Activated B cell treated with CpG ODN at 0.5 μM for 24 hours (primary cell): ENCODE measurements around the gene PFDN4. TPM values are rescaled to one million over a fixed set of nuclear protein-coding genes. Genes with fewer than 3 reads are reported as not detected.

ENCODE experiments used
- ATAC-seq: fragments of 200-7000 bp; cut with Tn5 transposase; one replicate; pipeline ENCODE4 v1.10.0; 2021; ENCODE audit warnings: low read depth, mild to moderate bottlenecking, moderate library complexity
- CTCF ChIA-PET: fragments of 350-600 bp; sonication (Branson Sonifier 250); formaldehyde crosslinking; loops from one replicate; lab custom pipeline; 2021; ENCODE audit warnings: antibody characterized with exemption; lab: Charles Lee
- POLR2A ChIA-PET: fragments of 350-600 bp; sonication (Branson Sonifier 250); formaldehyde crosslinking; loops from one replicate; lab custom pipeline; 2021; ENCODE audit warnings: antibody characterized with exemption; lab: Charles Lee
- DNase-seq: peaks from one replicate; pipeline ENCODE4 v3.0.0; 2022
- H3K27ac Mint-ChIP-seq: one replicate; pipeline ENCODE4 v1.8.0; 2020; ENCODE audit warnings: mixed read lengths
- H3K27me3 Mint-ChIP-seq: one replicate; pipeline ENCODE4 v1.8.0; 2021; ENCODE audit warnings: mixed read lengths
- H3K36me3 Mint-ChIP-seq: one replicate; pipeline ENCODE4 v1.8.0; 2021; ENCODE audit warnings: low read depth, mixed read lengths
- H3K4me1 Mint-ChIP-seq: one replicate; pipeline ENCODE4 v1.8.0; 2021; ENCODE audit warnings: mixed read lengths
- H3K4me3 Mint-ChIP-seq: one replicate; pipeline ENCODE4 v1.8.0; 2020; ENCODE audit warnings: mild to moderate bottlenecking, mixed read lengths
- H3K9me3 Mint-ChIP-seq: one replicate; pipeline ENCODE4 v1.8.0; 2020; ENCODE audit warnings: mixed read lengths
- intact Hi-C: fragments of 100-400 bp; cut with micrococcal nuclease; formaldehyde crosslinking; loops from one replicate; pipeline ENCODE4 v1.15.1; 2024
- total RNA-seq: library from RNA; stranded (reverse); gene quantifications from 2 replicates; pipeline ENCODE4 v1.2.3, GENCODE V29; 2022
- TF ChIP-seq, protein P1 (sequence below): fragments of 200-600 bp; IDR thresholded peaks from one replicate; pipeline ENCODE4 v1.8.0; 2022; ENCODE audit warnings: antibody characterized with exemption, mild to moderate bottlenecking

The PFDN4 gene
- total RNA-seq, 1 donor from 2014 or later: 16.5 TPM

DNA sequence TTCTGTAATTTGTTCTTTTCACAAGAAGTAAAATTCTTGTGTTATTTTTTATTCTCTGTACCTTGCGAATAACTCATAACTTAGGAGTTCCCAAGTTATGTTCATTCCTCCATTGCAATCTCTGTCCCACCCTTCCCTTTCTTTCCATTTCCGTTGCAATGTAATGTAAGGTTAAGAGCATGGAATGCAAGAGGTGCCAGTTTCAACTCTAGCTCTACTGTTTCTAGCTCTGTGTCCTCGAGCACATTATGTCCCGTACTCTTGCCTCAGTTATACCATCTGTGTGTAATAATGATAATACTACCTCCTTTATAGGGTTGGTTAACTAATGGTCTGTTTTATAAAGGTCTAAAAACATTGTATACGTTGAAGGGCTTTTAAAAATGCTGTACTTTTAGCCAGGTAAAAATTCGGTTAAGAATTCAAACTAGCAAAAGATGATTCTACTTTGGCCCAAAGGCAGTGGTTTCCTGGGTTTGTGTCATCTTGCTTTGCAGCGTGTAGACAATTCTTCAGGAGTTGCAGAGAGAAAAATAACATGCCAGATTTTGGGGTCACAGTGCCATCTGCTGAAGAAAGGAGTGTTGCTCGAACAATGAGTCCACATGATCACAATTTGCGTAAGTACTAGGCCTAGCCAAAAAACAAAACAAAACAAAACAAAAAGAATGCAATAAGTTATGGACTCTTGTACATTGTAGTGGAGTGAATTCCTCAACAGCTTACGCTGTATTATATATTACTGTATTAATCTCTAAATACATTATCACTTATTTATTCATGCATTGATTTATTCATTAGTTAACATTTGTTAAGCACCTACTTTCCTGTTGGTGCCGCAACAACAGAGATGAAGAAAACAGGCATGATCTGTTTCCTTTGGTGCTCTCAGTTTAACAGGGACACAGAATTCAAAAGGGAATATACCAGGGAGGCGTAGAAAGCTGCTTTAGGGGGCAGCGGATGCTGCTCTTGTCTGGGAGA lies 10.0 kb upstream of the PFDN4 start:
- ChIA-PET CTCF (interaction anchor here (0.9 to 1.8 kb wide), 5 partner anchors 10 to 1886 kb away, joined by 3 to 10 read pairs (median 5); partner anchors contain the start of gene PFDN4), POLR2A (interaction anchor here (0.6 kb wide), 1 partner anchor 100 kb away, joined by 7 read pairs; no protein-coding TSS in a partner anchor)
- intact Hi-C loops: loop anchor here (2.0 to 5.0 kb wide), 3 partner anchors 256 to 1039 kb away; no protein-coding TSS in a partner anchor
- H3K4me3 Mint-ChIP-seq: no peak overlapping the region
- peaks cover 6% of the 10 kb centered on the region for H3K4me1 Mint-ChIP-seq
- ATAC-seq (no peak), DNase-seq (no peak)
- TF ChIP-seq, protein P1, sequence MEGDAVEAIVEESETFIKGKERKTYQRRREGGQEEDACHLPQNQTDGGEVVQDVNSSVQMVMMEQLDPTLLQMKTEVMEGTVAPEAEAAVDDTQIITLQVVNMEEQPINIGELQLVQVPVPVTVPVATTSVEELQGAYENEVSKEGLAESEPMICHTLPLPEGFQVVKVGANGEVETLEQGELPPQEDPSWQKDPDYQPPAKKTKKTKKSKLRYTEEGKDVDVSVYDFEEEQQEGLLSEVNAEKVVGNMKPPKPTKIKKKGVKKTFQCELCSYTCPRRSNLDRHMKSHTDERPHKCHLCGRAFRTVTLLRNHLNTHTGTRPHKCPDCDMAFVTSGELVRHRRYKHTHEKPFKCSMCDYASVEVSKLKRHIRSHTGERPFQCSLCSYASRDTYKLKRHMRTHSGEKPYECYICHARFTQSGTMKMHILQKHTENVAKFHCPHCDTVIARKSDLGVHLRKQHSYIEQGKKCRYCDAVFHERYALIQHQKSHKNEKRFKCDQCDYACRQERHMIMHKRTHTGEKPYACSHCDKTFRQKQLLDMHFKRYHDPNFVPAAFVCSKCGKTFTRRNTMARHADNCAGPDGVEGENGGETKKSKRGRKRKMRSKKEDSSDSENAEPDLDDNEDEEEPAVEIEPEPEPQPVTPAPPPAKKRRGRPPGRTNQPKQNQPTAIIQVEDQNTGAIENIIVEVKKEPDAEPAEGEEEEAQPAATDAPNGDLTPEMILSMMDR: no peak
- H3K36me3 Mint-ChIP-seq: no peaks in the 10 kb centered on the region
- H3K9me3 Mint-ChIP-seq: no peaks in the 10 kb centered on the region
- H3K27me3 Mint-ChIP-seq: peaks cover 2% of the 10 kb centered on the region
- H3K27ac Mint-ChIP-seq: no peak overlapping the region

DNA sequence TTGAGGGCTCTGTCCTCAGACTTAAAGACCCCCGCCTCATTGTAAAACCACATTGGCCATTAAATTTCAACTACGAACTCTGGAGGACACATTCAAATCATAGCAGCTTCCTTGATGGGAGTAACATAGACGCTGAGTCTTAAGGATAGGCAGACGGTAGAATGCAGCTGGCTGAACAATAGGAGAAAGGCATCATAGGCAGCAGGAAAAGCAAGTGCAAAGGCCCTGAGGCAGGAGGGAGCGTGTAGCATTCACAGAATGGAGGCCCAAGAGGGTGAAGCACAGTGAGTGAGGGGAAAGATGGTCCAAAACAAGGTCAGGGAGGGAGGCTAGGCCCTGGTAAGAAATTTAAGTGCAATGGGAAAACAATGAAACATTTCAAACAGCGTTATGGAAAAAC lies 8.6 kb upstream of the PFDN4 start:
- H3K27me3 Mint-ChIP-seq: peaks cover 2% of the 10 kb centered on the region
- CTCF ChIA-PET: interaction anchor here (0.7 to 2.5 kb wide), 11 partner anchors 8 to 1887 kb away, joined by 3 to 22 read pairs (median 4); partner anchors contain the start of gene PFDN4
- H3K9me3 Mint-ChIP-seq: no peaks in the 10 kb centered on the region
- TF ChIP-seq, protein P1: no peak
- no peaks in the 10 kb centered on the region for H3K36me3 Mint-ChIP-seq
- intact Hi-C loops: loop anchor here (1.0 to 5.0 kb wide), 8 partner anchors 103 to 1957 kb away; no protein-coding TSS in a partner anchor
- ATAC-seq (no peak), DNase-seq (no peak)
- no peak overlapping the region for H3K4me3 Mint-ChIP-seq
- no peak overlapping the region for H3K27ac Mint-ChIP-seq
- POLR2A ChIA-PET: interaction anchor here (0.5 kb wide), 1 partner anchor 491 kb away, joined by 7 read pairs; no protein-coding TSS in a partner anchor
- H3K4me1 Mint-ChIP-seq: peaks cover 6% of the 10 kb centered on the region

DNA sequence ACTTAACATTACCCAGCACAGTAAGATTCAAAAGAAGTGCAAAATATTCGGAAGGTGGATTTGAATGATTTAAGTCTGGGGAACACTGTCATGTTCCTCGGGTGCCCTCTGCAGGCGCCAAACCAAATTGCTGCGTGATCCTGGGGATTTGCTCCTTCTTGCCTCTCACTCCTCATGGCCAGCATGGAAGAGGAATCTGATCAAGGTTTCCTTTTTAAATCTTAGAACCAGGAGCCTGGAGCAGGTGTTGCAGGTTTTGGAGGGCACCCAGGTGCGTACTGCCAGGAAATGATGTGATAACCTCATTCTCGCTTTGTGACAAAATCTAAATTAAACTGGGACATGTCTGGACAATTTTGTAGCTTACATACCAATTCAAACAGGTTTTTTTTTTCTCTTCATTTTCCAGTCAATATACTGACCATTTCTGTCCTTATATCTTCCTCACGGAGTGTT lies 8.1 kb upstream of the PFDN4 start:
- DNase-seq: peak; percentile 61
- Mint-ChIP-seq H3K27ac (no peak overlapping the region), H3K4me3 (no peak overlapping the region), H3K27me3 (peaks cover 2% of the 10 kb centered on the region), H3K9me3 (no peaks in the 10 kb centered on the region), H3K4me1 (peaks cover 6% of the 10 kb centered on the region), H3K36me3 (no peaks in the 10 kb centered on the region)
- POLR2A ChIA-PET: interaction anchor here (0.5 kb wide), 1 partner anchor 491 kb away, joined by 7 read pairs; no protein-coding TSS in a partner anchor
- CTCF ChIA-PET: interaction anchor here (0.7 to 2.5 kb wide), 16 partner anchors 8 to 1887 kb away, joined by 3 to 22 read pairs (median 4); partner anchors contain the start of gene PFDN4
- ATAC-seq: peak; percentile 66
- TF ChIP-seq, protein P1: peak; percentile 83
- intact Hi-C loops: loop anchor here (1.0 to 5.0 kb wide), 8 partner anchors 103 to 1957 kb away; no protein-coding TSS in a partner anchor

DNA sequence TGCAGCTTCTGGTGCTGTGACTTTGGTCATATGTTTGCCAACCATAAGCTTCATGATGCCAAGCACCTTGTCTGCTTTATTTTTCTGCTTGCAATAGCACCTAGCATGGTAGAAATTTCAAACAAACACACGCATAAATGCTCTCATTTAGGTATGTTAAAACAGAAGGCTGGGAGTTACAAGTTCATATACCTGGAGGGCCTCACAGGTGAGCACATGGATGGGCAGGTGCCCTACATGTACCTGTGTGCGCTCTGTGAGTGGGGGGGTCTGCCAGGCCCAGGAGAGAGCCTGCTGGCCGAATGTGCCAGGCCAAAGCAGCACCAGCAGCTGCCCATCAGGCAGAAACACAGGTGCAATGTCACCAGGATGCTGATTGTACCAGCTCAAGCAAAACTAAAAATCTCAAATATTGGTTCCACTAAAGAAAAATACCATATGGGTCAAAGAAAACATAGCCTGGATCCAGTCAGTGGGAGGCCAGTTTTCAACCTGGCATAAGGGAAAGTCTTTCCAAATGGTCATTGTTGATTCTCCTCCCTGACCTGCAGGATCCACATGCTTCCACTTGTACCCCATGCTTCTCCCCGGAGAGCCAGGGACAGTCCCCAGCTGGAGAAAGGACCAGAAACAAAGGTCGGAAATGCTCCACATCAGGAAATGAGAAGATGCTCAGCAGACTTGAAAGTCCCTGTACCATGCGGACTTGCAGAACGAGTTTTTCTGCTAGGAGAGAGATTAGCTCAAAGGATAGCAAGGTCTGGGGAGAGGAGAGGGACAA lies 7.2 kb upstream of the PFDN4 start:
- peaks cover 7% of the 10 kb centered on the region for H3K4me1 Mint-ChIP-seq
- H3K27ac Mint-ChIP-seq: no peak overlapping the region
- ChIA-PET CTCF (interaction anchor here (0.9 to 2.5 kb wide), 14 partner anchors 7 to 1888 kb away, joined by 3 to 22 read pairs (median 4); partner anchors contain the start of gene PFDN4), POLR2A (no interaction called here)
- no peak overlapping the region for H3K4me3 Mint-ChIP-seq
- no peaks in the 10 kb centered on the region for H3K36me3 Mint-ChIP-seq
- DNase-seq (no peak), ATAC-seq (no peak)
- H3K9me3 Mint-ChIP-seq: no peaks in the 10 kb centered on the region
- intact Hi-C loops: no loop called here
- TF ChIP-seq, protein P1: no peak
- H3K27me3 Mint-ChIP-seq: peaks cover 2% of the 10 kb centered on the region
